PC-9 (cell line): Measurements from ENCODE around the gene GFER.

Experiments used
- EZH2 ChIP-seq: fragments of 200-600 bp; sonication (generic); IDR thresholded peaks from 2 replicates; pipeline ENCODE4 v1.8.0; 2017; ENCODE audit warnings: antibody characterized with exemption, low read depth
- TF ChIP-seq, protein P1 (sequence below): fragments of 200-600 bp; sonication (generic); conservative IDR thresholded peaks from 2 replicates; pipeline ENCODE4 v1.6.1; 2017; ENCODE audit warnings: mixed run types, antibody characterized with exemption, mild to moderate bottlenecking, moderate library complexity

DNA sequence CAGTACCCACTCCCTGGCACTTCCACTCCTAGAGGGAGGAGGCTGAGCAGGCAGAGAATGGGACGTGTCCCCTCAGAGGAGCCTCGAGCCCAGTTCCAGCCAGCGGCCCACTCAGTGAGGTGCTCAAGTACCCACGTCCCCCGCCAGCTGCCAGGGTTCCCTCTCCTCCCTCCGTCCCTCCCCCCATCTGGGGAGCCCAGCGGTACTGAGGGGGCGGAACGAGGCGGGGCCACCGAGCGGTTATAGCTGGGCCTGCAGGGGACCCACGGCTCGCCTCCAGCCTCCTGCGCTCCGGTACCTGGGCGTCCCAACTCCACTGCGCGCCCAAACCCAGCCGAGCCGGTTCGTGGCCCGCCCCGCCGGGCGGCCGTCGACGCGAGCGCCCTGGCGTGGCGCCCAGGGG lies 35.5 kb downstream of the GFER start, which contains the start of gene NPW:
- TF ChIP-seq, protein P1, sequence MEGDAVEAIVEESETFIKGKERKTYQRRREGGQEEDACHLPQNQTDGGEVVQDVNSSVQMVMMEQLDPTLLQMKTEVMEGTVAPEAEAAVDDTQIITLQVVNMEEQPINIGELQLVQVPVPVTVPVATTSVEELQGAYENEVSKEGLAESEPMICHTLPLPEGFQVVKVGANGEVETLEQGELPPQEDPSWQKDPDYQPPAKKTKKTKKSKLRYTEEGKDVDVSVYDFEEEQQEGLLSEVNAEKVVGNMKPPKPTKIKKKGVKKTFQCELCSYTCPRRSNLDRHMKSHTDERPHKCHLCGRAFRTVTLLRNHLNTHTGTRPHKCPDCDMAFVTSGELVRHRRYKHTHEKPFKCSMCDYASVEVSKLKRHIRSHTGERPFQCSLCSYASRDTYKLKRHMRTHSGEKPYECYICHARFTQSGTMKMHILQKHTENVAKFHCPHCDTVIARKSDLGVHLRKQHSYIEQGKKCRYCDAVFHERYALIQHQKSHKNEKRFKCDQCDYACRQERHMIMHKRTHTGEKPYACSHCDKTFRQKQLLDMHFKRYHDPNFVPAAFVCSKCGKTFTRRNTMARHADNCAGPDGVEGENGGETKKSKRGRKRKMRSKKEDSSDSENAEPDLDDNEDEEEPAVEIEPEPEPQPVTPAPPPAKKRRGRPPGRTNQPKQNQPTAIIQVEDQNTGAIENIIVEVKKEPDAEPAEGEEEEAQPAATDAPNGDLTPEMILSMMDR = no peak
- TF ChIP-seq EZH2 = no peak
